Activated gamma-delta T cell treated with anti-CD3 and anti-CD28 coated beads, Interleukin-2, amount 50 U/mL, for 16 hours (primary cell): Measurements from ENCODE around the gene CAPZB.

Source experiments
- DNase-seq: peaks from one replicate; pipeline ENCODE4 v3.0.0-alpha.2; 2020; ENCODE audit warnings: low read depth

Gene CAPZB

DNA sequence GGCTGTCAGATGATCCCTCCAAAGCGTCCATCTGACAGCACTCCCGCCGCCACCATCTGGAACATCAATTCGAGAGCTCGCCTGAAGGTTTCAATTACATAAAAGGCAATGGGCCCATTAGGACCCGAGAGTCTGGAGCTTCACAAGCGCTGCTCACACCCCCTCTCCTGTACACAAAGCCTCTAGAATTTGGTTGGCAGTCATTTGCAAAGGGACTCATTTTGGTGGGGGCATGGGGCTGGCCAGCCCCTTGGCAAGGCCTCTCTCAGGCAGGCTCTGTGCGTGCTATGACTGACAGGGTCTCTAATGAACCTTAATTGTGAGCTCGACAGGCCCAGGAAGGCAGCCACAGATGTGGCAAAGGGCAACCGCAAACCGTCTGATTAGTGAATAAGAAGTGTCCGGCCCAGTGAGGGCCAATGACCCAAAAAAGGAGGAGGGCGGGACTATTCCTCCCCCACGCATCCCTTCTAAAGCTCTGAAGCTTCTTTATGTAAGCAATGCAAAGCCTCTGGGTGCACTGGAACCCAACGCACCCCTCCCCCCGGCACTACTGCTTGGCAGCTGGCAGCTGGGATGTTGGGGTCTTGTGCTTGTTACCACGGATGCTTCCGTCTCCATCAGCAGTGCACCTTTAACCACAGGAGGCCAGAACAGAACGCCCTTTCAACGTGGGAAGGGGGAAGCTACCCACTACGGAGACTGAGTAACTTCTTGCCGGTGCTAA lies 79.4 kb downstream of the CAPZB start:
- no peak for DNase-seq

GRCh38 chr1:19405195-19405760 lies 80.1 kb downstream of the CAPZB start:
- DNase-seq = no peak

DNA sequence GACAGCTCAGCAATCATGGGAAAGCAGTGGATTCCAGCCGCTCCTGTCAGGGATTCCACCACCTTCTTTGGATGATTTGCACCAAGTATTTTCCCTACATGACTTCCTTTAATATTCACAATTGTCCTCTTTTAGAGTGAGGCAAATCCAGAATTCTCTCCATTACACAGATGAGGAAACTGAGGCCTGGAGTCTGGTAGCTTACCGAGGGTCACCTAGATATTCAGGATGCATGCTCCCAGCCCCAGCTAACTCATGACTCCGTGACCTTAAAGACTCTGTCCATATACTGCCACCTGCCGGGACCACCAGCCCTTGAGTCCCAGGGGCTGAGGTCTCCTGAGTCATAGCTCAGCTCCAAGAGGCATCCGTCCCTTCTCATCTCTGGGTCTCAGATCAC lies 80.6 kb downstream of the CAPZB start:
- no peak for DNase-seq

DNA sequence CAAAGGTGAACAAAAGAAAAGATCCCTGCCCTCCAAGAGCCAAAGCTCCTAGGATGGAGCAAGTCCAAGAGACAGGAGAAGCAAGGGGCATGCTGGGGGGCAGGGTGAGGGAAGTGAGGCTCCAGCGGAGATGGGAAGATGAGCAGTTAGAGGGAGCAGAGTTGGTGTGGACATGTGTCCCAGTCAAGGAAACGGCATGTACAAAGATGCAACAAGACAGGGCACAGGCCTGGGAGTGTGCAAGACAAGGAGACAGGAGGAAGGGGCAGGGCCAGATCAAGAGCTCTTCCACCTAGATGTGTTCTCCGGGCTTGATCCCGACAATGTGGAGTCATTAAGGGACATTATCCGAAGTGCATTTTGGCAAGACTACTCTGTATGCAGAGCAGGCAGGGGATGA lies 82.1 kb downstream of the CAPZB start:
- DNase-seq = no peak

DNA sequence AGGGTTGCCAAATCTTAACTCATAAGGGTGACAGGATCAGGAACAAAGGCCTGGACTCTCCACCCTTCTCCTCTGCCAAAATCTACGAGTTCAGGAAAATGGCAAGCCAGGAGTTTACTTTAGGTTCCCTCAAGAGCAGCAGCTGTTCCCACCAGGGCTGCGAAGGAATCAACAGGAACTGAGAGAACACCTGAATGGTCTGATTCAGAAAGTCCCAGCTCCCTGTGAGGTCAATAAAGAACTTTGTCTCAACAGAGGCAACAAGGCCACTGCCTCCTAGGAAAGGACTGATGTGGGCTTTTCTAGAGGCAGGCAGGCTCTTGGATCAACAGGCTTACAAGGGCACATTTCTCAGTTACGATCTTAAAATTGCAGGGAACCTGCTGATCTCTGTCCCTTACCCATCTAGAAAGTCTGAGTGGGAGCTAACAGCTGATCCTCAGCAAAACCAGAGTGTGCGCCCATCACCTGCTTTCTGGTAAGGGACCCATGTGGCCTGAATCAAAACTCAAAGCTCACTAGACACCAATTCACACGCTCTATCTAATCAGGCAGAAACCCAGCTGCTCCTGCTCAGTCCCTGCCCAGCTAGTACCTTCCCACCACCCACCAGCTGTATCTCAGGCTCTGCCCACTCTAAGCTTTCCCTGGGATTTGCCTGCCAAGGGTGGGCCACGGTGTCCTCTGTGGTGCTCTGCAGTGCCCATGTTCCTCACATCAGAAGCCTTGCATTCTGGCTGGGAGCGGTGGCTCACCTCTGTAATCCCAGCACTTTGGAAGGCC lies 83.1 kb downstream of the CAPZB start:
- no peak for DNase-seq

- no peak for DNase-seq
Measured at GRCh38 chr1:19401535-19401889, 83.8 kb downstream of the CAPZB start.

DNA sequence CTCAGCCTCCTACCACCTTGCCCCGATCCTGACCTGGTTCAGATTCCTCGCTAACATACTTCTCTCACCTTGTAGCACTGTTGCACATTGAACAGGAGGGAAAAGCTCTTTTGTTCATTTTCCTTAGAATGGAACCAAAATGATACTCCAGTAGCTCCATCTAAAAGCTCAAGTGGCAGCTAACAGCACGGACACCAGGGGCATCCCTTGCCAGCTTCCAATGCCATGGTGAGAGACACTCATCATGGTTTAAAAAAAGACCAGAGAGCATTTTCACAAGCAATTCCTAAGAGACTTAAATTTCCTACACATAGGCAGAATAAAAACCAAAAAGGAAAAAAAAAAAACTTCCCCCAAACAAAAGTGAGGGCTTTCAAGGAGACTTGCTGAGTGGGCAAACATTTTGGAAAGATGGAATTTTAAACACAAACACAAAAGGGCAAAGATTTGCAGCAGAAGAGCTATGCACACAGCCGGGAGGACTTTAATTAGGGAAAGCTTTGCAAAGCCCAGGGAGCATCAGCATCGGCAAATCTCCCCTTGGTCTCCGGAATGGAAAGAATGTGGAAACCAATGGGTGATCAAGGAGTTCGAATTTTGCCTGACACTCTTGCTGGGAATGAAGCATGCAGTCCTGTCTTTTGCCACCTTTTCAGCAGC lies 84.3 kb downstream of the CAPZB start:
- DNase-seq = no peak

DNA sequence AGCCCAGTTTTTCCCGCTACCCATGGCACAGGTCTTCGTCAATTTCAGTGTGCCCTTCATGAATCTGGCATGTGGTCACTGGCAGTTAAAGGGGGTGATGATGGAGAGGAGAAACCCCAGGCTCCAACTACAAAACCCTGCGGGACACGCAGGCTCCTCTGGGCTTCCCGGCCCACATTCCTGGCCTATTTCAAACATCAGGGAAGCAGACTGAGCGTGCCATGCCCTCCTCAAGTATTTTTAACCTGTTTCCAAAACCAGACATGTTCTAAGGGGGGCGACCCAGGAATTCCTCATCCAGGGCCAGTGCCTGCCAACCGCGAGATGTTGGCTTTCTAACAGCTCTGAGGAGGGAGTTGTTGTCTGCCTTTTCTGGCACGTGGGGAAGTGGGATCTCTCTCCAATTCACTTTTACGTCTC lies 85.1 kb downstream of the CAPZB start:
- no peak for DNase-seq

DNA sequence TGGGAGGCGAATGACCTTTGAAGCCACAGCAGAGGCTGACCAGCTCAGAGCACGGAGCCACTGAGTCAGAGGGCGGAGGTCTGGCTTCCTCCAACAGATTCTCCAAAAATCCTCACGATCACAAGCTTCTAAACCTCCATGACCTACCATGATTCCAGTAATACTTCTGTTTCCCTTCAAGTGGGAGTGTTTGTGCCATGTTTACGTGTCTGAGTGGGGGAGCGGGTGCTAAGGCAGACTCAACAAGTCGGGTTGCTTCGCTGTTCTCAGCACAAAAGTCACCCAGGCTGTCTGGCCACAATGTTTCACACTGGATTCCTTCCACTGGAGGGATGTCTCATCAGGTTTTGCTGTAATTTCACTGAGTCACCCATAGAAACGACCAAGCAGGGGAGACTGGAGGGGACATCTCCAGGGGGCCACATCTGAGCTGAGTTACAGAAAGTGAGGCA lies 87.0 kb downstream of the CAPZB start:
- no peak for DNase-seq

DNA sequence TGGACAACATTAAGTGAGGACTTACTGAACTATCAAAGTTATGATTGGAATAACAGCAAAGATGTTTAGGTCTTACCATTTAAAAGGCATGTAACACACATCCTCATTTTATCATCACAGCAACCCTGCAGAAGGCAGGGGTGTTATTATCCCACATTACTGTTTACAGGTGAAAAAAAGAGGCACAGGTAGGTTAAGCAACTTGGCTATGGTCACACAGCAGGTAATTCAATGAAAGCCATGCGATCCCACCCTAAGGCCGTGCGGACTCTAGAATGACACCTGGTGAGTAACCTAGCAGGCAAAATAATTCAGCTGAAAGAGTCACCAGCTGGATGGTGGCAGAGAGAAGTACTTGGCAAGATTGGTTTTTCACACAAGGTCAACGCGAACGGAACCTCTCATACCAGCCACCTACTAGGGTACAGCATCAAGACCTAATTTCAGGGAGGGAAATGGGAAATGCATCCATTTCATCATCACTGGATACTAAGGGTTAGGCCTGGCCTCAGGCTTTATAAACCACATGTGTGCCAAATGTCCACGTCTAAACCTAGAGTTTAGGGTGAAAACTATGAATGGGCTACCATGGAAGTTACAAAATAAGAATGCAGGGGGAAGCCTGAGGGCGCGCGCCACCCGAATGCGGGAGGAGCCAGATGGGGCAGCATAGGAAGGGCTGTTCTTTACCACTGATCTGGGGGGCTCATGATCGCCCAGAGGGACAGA lies 88.0 kb downstream of the CAPZB start:
- DNase-seq = no peak

- no peak for DNase-seq
Measured at GRCh38 chr1:19396280-19396679, 89.1 kb downstream of the CAPZB start.

DNA sequence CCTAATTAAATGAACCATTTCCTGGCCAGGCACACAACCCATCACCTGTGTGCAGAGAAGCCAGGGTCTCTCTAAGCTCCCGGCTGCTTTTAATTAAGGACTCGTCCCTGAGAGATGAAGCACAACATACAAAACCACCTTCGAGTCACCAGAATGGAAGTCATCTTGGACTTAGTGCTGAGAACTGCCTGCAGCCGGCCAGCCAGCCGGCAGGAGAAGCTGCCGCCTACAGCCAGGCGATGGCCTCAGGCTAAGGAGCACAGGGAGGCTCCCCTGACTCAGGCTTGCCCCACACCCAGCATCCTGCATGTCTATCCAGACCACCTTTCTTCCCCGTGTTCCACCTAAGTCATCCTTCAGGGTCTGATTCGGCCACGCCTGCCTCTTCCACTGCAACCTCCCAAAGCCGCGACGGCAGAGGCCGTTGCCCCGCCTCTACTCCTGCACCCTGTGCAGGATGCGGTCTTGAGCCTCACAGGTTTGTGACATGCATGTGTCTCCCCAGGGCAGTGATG lies 89.6 kb downstream of the CAPZB start:
- DNase-seq = no peak

GRCh38 chr1:19393046-19393445 lies 92.3 kb downstream of the CAPZB start:
- DNase-seq = no peak

DNA sequence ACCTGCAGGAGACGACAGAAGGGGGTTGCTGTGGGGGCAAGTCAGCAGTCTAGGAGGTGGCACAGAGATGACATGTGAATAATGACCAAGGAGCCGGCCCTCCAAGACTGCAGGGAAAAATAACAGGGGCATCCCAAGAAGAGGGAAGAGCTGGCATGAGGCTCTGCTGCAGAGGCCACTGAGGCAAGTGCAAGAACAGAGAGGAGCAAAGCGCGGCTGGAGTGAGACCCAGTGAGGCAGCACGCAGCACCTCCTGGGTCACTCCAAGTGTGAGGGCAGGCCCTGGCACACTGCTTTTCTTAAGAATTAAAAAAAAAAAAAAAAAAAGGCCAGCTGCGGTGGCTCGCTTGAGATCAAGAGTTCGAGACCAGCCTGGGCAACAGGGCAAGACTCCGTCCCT lies 93.1 kb downstream of the CAPZB start:
- no peak for DNase-seq

DNA sequence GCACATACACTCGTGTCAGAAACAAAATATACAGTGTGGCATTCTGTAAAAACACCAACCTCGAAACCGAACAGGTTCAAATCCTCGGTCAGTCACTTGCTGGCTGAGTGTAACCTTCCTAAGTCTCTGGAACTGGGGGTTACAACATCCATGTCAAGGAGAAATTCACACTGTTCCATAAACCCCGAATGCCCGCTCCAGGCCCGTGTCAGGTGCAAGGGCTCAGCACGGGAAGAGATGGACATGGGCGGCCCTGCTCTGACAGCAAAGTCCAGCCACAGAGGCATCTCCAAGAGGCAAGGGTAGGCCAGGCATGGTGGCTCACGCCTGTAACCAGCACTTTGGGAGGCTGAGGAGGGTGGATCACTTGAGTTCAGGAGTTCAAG lies 93.8 kb downstream of the CAPZB start:
- DNase-seq = no peak

- DNase-seq = peak; percentile 23
Measured at GRCh38 chr1:19390901-19391595, 94.3 kb downstream of the CAPZB start.

DNA sequence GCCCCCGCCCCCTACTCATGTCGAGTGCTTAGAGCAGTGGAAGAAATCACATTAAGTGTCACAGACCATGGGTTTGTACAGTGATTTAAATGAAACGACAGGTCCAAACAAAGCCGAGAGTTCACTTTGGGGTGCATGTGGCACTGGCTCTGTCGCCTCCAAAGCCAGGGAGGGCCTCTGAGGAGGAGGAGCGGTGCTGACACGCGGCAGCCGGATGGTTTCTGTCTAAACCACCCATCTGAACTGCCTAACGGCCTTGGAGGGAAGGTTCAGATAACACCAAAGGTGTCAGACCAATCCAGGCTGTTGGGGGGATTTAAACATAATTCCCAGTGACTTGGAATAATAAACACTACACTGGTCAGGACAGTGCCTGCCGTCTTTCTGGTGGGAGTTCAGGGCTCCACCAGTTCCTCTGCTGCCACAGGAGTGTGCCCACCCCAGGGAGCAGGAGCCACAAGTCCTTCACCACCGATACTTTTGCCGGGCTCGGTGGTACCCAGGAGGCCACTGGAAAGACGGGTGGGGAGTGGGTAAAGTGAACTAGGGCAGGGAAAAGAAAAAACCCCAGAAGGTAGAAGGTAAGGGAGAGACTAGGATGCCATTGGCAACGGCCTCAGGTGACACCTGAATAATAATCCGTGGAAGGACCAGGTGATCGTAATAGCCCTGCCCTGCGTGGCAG lies 95.0 kb downstream of the CAPZB start:
- no peak for DNase-seq

GRCh38 chr1:19388980-19389379 lies 96.4 kb downstream of the CAPZB start:
- no peak for DNase-seq

DNA sequence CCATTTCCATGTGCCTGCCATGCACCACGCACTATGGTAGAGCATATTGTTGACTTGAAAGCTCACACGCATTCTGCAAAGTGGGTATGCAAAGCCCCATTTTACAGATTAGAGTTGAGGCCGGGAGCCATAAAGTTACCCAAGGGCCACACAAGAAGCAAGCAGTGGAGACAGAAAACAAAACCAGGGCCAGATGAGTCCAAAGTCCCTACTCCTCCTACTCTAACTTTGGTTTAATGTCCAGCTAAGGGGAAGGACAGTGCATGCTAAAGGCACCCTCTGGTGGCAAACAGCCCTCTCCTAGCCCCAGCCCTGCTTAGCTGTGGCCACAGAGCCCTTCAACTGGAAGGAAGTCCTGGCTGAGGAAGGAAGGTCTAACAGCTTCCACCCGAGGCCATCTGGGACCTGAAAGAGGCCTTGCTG lies 98.3 kb downstream of the CAPZB start:
- DNase-seq = no peak

DNA sequence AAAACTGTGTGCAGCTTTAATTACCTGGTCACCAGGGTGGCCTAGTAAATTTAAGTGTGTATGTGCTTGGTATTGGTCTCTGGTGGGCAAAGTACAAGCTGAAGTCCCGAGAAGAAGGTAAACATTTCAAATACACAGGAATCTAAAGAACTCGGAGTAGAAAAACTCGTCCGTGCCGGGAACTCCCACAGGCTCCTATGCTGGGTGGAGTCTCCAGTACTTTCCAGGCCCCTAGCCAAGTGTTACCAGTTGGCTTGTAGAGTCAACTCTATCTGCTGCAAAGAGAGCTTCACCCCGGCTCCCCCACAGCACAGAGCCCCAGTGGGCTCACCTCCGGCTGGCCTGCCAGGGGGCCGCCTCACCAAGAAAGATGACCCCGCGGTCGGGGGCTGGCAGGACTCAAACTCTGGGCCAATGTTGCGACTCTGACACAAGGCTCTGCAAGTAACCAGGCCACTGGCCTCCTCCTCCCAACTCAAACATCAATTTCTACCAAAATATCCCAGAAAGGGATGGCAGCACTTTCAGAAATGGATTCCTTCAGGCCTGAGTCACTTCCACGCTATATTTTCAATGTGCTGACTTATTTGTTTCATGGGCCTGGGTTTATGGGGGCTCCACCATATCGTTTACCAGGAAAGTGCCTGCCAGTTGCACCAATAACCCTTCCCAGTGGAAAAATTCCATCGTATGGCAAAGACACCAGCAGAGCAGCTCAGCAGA lies 99.3 kb downstream of the CAPZB start:
- DNase-seq = no peak
